MM.1S (cell line): ENCODE measurements around the gene UBN1.

Experiments used
- CTCF ChIP-seq: fragments of 300-600 bp; sonication (generic); IDR thresholded peaks from 2 replicates; pipeline ENCODE4 v1.5.1; 2016; ENCODE audit warnings: antibody characterized with exemption, low read length, mixed read lengths
- EZH2 ChIP-seq: fragments of 300-600 bp; sonication (generic); optimal IDR thresholded peaks from 2 replicates; pipeline ENCODE3; 2017; ENCODE audit warnings: low read depth, mild to moderate bottlenecking, antibody characterized with exemption, low read length, mixed read lengths

- TF ChIP-seq CTCF (no peak), EZH2 (no peak)
Measured at GRCh38 chr16:4924593-4925292, 77.5 kb downstream of the UBN1 start.
